WTC11 (cell line): ENCODE measurements around the gene DNAJC17. TPM values are rescaled to one million over a fixed set of nuclear protein-coding genes. Genes with fewer than 3 reads are reported as not detected.
A peak's percentile ranks its signal among the peaks of the same experiment; 100 is the strongest.

ENCODE experiments used
- ARID4B ChIP-seq: sonication (generic); formaldehyde crosslinking; IDR thresholded peaks from 2 replicates; pipeline ENCODE4 v1.8.0; 2023; ENCODE audit warnings: missing genetic modification reagents, mild to moderate bottlenecking, borderline replicate concordance
- ATF1 ChIP-seq: sonication (generic); formaldehyde crosslinking; IDR thresholded peaks from 2 replicates; pipeline ENCODE4 v1.8.1; 2023; ENCODE audit warnings: mild to moderate bottlenecking, moderate library complexity, missing genetic modification reagents
- ESRRA ChIP-seq: sonication (generic); formaldehyde crosslinking; IDR thresholded peaks from 2 replicates; pipeline ENCODE4 v1.8.1; 2022; ENCODE audit warnings: mild to moderate bottlenecking, missing genetic modification reagents, borderline replicate concordance
- ETV6 ChIP-seq: sonication (generic); formaldehyde crosslinking; IDR thresholded peaks from 2 replicates; pipeline ENCODE4 v1.8.1; 2022; ENCODE audit warnings: mild to moderate bottlenecking, missing genetic modification reagents
- FOXK1 ChIP-seq: sonication (generic); formaldehyde crosslinking; IDR thresholded peaks from 2 replicates; pipeline ENCODE4 v1.8.0; 2022; ENCODE audit warnings: mild to moderate bottlenecking, moderate library complexity, missing genetic modification reagents
- GABPB1 ChIP-seq: sonication (generic); formaldehyde crosslinking; IDR thresholded peaks from 2 replicates; pipeline ENCODE4 v1.8.1; 2023; ENCODE audit warnings: mild to moderate bottlenecking, missing genetic modification reagents
- GTF2I ChIP-seq: fragments of 250-450 bp; sonication (Bioruptor Pico); conservative IDR thresholded peaks from 2 replicates; pipeline ENCODE4 v1.4.0; 2021; ENCODE audit warnings: mild to moderate bottlenecking
- HMGA2 ChIP-seq: fragments of 250-450 bp; sonication (Bioruptor Pico); IDR thresholded peaks from 2 replicates; pipeline ENCODE4 v1.4.0; 2021; ENCODE audit warnings: mild to moderate bottlenecking, moderate library complexity
- HMGXB4 ChIP-seq: sonication (generic); formaldehyde crosslinking; IDR thresholded peaks from 2 replicates; pipeline ENCODE4 v1.8.1; 2023; ENCODE audit warnings: mild to moderate bottlenecking, moderate library complexity, missing genetic modification reagents
- KAT7 ChIP-seq: sonication (generic); formaldehyde crosslinking; IDR thresholded peaks from 2 replicates; pipeline ENCODE4 v1.8.1; 2023; ENCODE audit warnings: missing genetic modification reagents, mild to moderate bottlenecking, borderline replicate concordance
- MXD4 ChIP-seq: fragments of 250-450 bp; sonication (Bioruptor Pico); IDR thresholded peaks from 2 replicates; pipeline ENCODE4 v1.8.0; 2021; ENCODE audit warnings: mild to moderate bottlenecking, moderate library complexity, borderline replicate concordance
- NFATC4 ChIP-seq: fragments of 250-450 bp; sonication (Bioruptor Pico); IDR thresholded peaks from 2 replicates; pipeline ENCODE4 v1.9.0; 2021; ENCODE audit warnings: mild to moderate bottlenecking
- NR2C2 ChIP-seq: sonication (generic); formaldehyde crosslinking; IDR thresholded peaks from 2 replicates; pipeline ENCODE4 v1.8.0; 2022; ENCODE audit warnings: mild to moderate bottlenecking, missing genetic modification reagents
- RELA ChIP-seq: sonication (generic); formaldehyde crosslinking; IDR thresholded peaks from 2 replicates; pipeline ENCODE4 v1.8.1; 2022; ENCODE audit warnings: missing genetic modification reagents, mild to moderate bottlenecking, borderline replicate concordance
- SMAD4 ChIP-seq: sonication (generic); formaldehyde crosslinking; IDR thresholded peaks from 2 replicates; pipeline ENCODE4 v1.8.0; 2022; ENCODE audit warnings: mild to moderate bottlenecking, missing genetic modification reagents
- STAT6 ChIP-seq: sonication (generic); formaldehyde crosslinking; conservative IDR thresholded peaks from 2 replicates; pipeline ENCODE4 v1.8.1; 2023; ENCODE audit warnings: mild to moderate bottlenecking, low read depth, missing genetic modification reagents, moderate library complexity
- TEAD4 ChIP-seq: sonication (generic); formaldehyde crosslinking; IDR thresholded peaks from 2 replicates; pipeline ENCODE4 v1.8.0; 2022; ENCODE audit warnings: mild to moderate bottlenecking, missing genetic modification reagents
- TP53 ChIP-seq: sonication (generic); formaldehyde crosslinking; IDR thresholded peaks from 2 replicates; pipeline ENCODE4 v1.8.1; 2023; ENCODE audit warnings: mild to moderate bottlenecking, missing genetic modification reagents
- USF2 ChIP-seq: sonication (generic); formaldehyde crosslinking; IDR thresholded peaks from 2 replicates; pipeline ENCODE4 v1.8.1; 2023; ENCODE audit warnings: mild to moderate bottlenecking, missing genetic modification reagents, moderate library complexity
- ZBTB21 ChIP-seq: sonication (generic); formaldehyde crosslinking; IDR thresholded peaks from 2 replicates; pipeline ENCODE4 v1.8.1; 2023; ENCODE audit warnings: mild to moderate bottlenecking, missing genetic modification reagents, borderline replicate concordance
- ZNF219 ChIP-seq: sonication (generic); formaldehyde crosslinking; IDR thresholded peaks from 2 replicates; pipeline ENCODE4 v1.8.0; 2023; ENCODE audit warnings: missing genetic modification reagents, mild to moderate bottlenecking, borderline replicate concordance
- ZNF396 ChIP-seq: fragments of 250-450 bp; sonication (Bioruptor Pico); IDR thresholded peaks from 2 replicates; pipeline ENCODE4 v1.8.0; 2021; ENCODE audit warnings: mild to moderate bottlenecking, moderate library complexity, borderline replicate concordance
- ZNF423 ChIP-seq: fragments of 250-450 bp; sonication (Bioruptor Pico); IDR thresholded peaks from 2 replicates; pipeline ENCODE4 v2.1.2; 2022; ENCODE audit warnings: mild to moderate bottlenecking, moderate library complexity
- total RNA-seq: library from RNA; stranded (reverse); gene quantifications from 3 replicates; pipeline ENCODE4 v1.2.3, GENCODE V29; 2021
- TF ChIP-seq, protein P1 (sequence below): fragments of 250-450 bp; sonication (Bioruptor Pico); IDR thresholded peaks from 2 replicates; pipeline ENCODE4 v1.9.0; 2021; ENCODE audit warnings: mild to moderate bottlenecking
- TF ChIP-seq, protein P2 (sequence below): sonication (generic); formaldehyde crosslinking; IDR thresholded peaks from 2 replicates; pipeline ENCODE4 v1.8.1; 2023; ENCODE audit warnings: mild to moderate bottlenecking, missing genetic modification reagents, borderline replicate concordance

Gene DNAJC17
- total RNA-seq, 1 experiment from 2014 or later: 49.8 TPM

- TF ChIP-seq RELA (CRISPR knock-in tag): peak; percentile 49; the same call in 1 of the 2 replicates
- TF ChIP-seq FOXK1 (CRISPR knock-in tag): peak; percentile 48
- TF ChIP-seq ZNF219 (CRISPR knock-in tag): peak; percentile 73; the same call in 1 of the 2 replicates
- TF ChIP-seq, protein P1, sequence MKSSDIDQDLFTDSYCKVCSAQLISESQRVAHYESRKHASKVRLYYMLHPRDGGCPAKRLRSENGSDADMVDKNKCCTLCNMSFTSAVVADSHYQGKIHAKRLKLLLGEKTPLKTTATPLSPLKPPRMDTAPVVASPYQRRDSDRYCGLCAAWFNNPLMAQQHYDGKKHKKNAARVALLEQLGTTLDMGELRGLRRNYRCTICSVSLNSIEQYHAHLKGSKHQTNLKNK (CRISPR knock-in tag): no peak
- TF ChIP-seq NFATC4: no peak
- peak; percentile 55; the same call in 1 of the 2 replicates for TF ChIP-seq USF2 (CRISPR knock-in tag)
- TF ChIP-seq SMAD4: 0 out of 2 replicates have a peak, but pooled peaks have one; percentile 31
- peak; percentile 74 for TF ChIP-seq HMGXB4 (CRISPR knock-in tag)
- no peak for TF ChIP-seq HMGA2 (CRISPR knock-in tag)
- peak; percentile 59; the same call in 1 of the 2 replicates for TF ChIP-seq ETV6 (CRISPR knock-in tag)
- TF ChIP-seq ESRRA (CRISPR knock-in tag): peak; percentile 66; the same call in 1 of the 2 replicates
- no peak for TF ChIP-seq GTF2I (CRISPR knock-in tag)
- peak; percentile 57 for TF ChIP-seq ZNF423
- TF ChIP-seq STAT6: no peak
- TF ChIP-seq, protein P2, sequence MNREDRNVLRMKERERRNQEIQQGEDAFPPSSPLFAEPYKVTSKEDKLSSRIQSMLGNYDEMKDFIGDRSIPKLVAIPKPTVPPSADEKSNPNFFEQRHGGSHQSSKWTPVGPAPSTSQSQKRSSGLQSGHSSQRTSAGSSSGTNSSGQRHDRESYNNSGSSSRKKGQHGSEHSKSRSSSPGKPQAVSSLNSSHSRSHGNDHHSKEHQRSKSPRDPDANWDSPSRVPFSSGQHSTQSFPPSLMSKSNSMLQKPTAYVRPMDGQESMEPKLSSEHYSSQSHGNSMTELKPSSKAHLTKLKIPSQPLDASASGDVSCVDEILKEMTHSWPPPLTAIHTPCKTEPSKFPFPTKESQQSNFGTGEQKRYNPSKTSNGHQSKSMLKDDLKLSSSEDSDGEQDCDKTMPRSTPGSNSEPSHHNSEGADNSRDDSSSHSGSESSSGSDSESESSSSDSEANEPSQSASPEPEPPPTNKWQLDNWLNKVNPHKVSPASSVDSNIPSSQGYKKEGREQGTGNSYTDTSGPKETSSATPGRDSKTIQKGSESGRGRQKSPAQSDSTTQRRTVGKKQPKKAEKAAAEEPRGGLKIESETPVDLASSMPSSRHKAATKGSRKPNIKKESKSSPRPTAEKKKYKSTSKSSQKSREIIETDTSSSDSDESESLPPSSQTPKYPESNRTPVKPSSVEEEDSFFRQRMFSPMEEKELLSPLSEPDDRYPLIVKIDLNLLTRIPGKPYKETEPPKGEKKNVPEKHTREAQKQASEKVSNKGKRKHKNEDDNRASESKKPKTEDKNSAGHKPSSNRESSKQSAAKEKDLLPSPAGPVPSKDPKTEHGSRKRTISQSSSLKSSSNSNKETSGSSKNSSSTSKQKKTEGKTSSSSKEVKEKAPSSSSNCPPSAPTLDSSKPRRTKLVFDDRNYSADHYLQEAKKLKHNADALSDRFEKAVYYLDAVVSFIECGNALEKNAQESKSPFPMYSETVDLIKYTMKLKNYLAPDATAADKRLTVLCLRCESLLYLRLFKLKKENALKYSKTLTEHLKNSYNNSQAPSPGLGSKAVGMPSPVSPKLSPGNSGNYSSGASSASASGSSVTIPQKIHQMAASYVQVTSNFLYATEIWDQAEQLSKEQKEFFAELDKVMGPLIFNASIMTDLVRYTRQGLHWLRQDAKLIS (CRISPR knock-in tag): peak; percentile 60; the same call in 1 of the 2 replicates
- TF ChIP-seq GABPB1: peak; percentile 74
- no peak for TF ChIP-seq ZNF396 (CRISPR knock-in tag)
- peak; percentile 74 for TF ChIP-seq TP53 (CRISPR knock-in tag)
- no peak for TF ChIP-seq TEAD4 (CRISPR knock-in tag)
- no peak for TF ChIP-seq MXD4 (CRISPR knock-in tag)
- TF ChIP-seq ZBTB21 (CRISPR knock-in tag): 0 out of 2 replicates have a peak, but pooled peaks have one; percentile 69
- TF ChIP-seq ATF1 (CRISPR knock-in tag): no peak
- no peak; the same call in 1 of the 2 replicates for TF ChIP-seq KAT7 (CRISPR knock-in tag)
- TF ChIP-seq ARID4B: peak; percentile 82; the same call in 1 of the 2 replicates
- no peak for TF ChIP-seq NR2C2 (CRISPR knock-in tag)
These were observed 43.3 kb downstream of the DNAJC17 start, which contains the start of gene GCHFR (continued) for GRCh38 chr15:40763801-40764628.
